ENCODE measurements around the gene PTGDR2.

Gene PTGDR2

GRCh38 chr11:60858731-60859464 is 3.1 kb upstream of the PTGDR2 start:
- no peak for DNase-seq (ENCODE audit: low read depth)

GRCh38 chr11:60858236-60858635 is 2.5 kb upstream of the PTGDR2 start:
- no peak for DNase-seq (ENCODE audit: low read depth)

- DNase-seq (ENCODE audit: low read depth), result no peak
Measured at GRCh38 chr11:60857378-60858232, 1.9 kb upstream of the PTGDR2 start.

- no peak for DNase-seq (ENCODE audit: low read depth)
Measured at GRCh38 chr11:60854847-60855725, 664 bp downstream of the PTGDR2 start.

GRCh38 chr11:60854140-60854846 is 1.5 kb downstream of the PTGDR2 start:
- no peak for DNase-seq (ENCODE audit: low read depth)

- DNase-seq (ENCODE audit: low read depth), result no peak
Measured at GRCh38 chr11:60852982-60853950, 2.5 kb downstream of the PTGDR2 start.

- no peak for DNase-seq (ENCODE audit: low read depth)
Measured at GRCh38 chr11:60852117-60852981, 3.4 kb downstream of the PTGDR2 start.

GRCh38 chr11:60851327-60852104 is 4.2 kb downstream of the PTGDR2 start:
- DNase-seq (ENCODE audit: low read depth), result no peak

- no peak for DNase-seq (ENCODE audit: low read depth)
Measured at GRCh38 chr11:60849641-60850520, 5.9 kb downstream of the PTGDR2 start.

GRCh38 chr11:60848714-60849151 is 7.0 kb downstream of the PTGDR2 start:
- no peak for DNase-seq (ENCODE audit: low read depth)

- DNase-seq (ENCODE audit: low read depth), result no peak
Measured at GRCh38 chr11:60847896-60848295, 7.9 kb downstream of the PTGDR2 start.

GRCh38 chr11:60847281-60847680 is 8.5 kb downstream of the PTGDR2 start:
- DNase-seq (ENCODE audit: low read depth), result no peak

GRCh38 chr11:60845338-60845737 is 10.4 kb downstream of the PTGDR2 start:
- no peak for DNase-seq (ENCODE audit: low read depth)

GRCh38 chr11:60844870-60845221 is 10.9 kb downstream of the PTGDR2 start:
- DNase-seq (ENCODE audit: low read depth), result no peak

- no peak for DNase-seq (ENCODE audit: low read depth)
Measured at GRCh38 chr11:60844045-60844869, 11.5 kb downstream of the PTGDR2 start.

- no peak for DNase-seq (ENCODE audit: low read depth)
Measured at GRCh38 chr11:60842668-60843600, 12.8 kb downstream of the PTGDR2 start.

Data from T-helper 22 cell (primary cell).